ENCODE measurements around the gene DNASE1L2. TPM values are rescaled to one million over a fixed set of nuclear protein-coding genes. Genes with fewer than 3 reads are reported as not detected.

The DNASE1L2 gene
- total and polyA plus RNA-seq, 2 of the 8 experiments (the other 6 are each of a cell fraction or from before 2014, with no cell fraction given): 0.35 to 0.97 TPM

DNA sequence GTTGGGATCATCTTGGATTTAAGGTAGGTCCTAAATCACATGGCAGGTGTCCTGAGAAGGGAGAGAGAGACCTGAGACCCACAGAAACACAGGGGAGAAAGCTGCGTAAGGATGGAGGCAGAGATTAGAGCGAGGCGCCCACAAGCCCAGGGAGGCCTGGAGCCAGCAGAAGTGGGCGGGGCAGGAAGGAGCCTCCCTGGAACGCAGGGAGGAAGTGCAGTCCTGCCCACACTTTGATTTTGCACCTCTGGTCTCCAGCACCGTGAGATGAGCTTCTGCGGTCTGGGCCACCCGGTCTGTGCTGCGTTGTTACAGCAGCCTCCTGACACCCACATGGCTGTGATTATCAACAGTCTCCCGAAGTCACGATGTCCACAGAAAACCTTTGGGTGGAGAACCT lies 6.4 kb downstream of the DNASE1L2 start:
- Histone ChIP-seq H3K23me2 (ENCODE audit: low read depth, low read length) (peaks cover 4% of the 10 kb centered on the region; the same call in 1 of the 2 replicates), H2BK120ac (replicated peaks; ENCODE audit: low read depth, low read length) (no peak overlapping the region), H3K27ac (ENCODE audit: low read depth, low read length) (no peak overlapping the region), H2BK12ac (ENCODE audit: low read depth, low read length) (no peak overlapping the region), H3K23ac (ENCODE audit: insufficient read length) (no peak overlapping the region), H3K27me3 (replicated peaks in 1 of 4; ENCODE audit: control insufficient read depth in 3 of 4, extremely low read depth in 1 of 4, insufficient read depth in 3 of 4, low read length in 3 of 4) (peaks cover 0 to 7% (median 5%) of the 10 kb centered on the region in 4 experiments; a peak in 4 of 7 replicates), H4K8ac (ENCODE audit: extremely low read depth, insufficient read depth, low read length) (no peak overlapping the region), H3K4me1 (replicated peaks in 1 of 4; ENCODE audit: control insufficient read depth in 3 of 4, insufficient read depth in 4 of 4, low read length in 3 of 4) (peaks cover 0 to 9% (median 5%) of the 10 kb centered on the region in 4 experiments; a peak in 4 of 7 replicates), H3K56ac (replicated peaks; ENCODE audit: insufficient read length, low read depth, low read length) (no peak overlapping the region), H3K4me2 (ENCODE audit: insufficient read depth in 1 of 2, low read depth in 2 of 2, low read length in 2 of 2) (no peak overlapping the region), H4K5ac (ENCODE audit: insufficient read length, low read depth, low read length) (no peak overlapping the region), H4K20me1 (replicated peaks in 1 of 2; ENCODE audit: control insufficient read depth in 1 of 2, insufficient read depth in 2 of 2, low read length in 2 of 2) (peaks cover 4 to 20% of the 10 kb centered on the region in 2 experiments), H2AK5ac (ENCODE audit: low read depth, low read length) (no peak overlapping the region), H4K91ac (replicated peaks; ENCODE audit: insufficient read length, low read length) (no peak overlapping the region), H2BK20ac (ENCODE audit: low read length) (no peak overlapping the region), H3K79me1 (ENCODE audit: low read depth, low read length) (no peaks in the 10 kb centered on the region; the same call in 1 of the 2 replicates), H3K9me3 (ENCODE audit: insufficient read depth in 2 of 2, low read depth in 1 of 2, low read length in 1 of 2) (no peaks in the 10 kb centered on the region), H2BK15ac (ENCODE audit: low read length) (no peak overlapping the region), H3K9ac (replicated peaks in 1 of 4; ENCODE audit: extremely low read depth in 1 of 4, low read depth in 3 of 4, low read length in 3 of 4) (no peak overlapping the region), H3K79me2 (ENCODE audit: control insufficient read depth in 1 of 2, insufficient read depth in 2 of 2, low read length in 2 of 2) (no peaks in the 10 kb centered on the region), H3K4ac (replicated peaks; ENCODE audit: insufficient read length, low read depth, low read length) (no peak overlapping the region), H3K18ac (ENCODE audit: extremely low read depth, low read length) (no peak overlapping the region), H2BK5ac (ENCODE audit: low read depth, low read length) (no peak overlapping the region), H2AFZ (ENCODE audit: low read length) (no peak overlapping the region), H3K14ac (ENCODE audit: insufficient read length) (no peak overlapping the region), H3K36me3 (ENCODE audit: control insufficient read depth in 2 of 4, insufficient read depth in 4 of 4, low read length in 3 of 4) (peaks cover 18 to 41% (median 32%) of the 10 kb centered on the region in 4 experiments), H3K4me3 (ENCODE audit: extremely low read depth in 1 of 4, insufficient read depth in 2 of 4, low read depth in 3 of 4, low read length in 4 of 4) (no peak overlapping the region)
- ChIA-PET POLR2A (ENCODE audit: partially characterized antibody) (interaction anchor here (0.6 to 8.6 kb wide), 7 partner anchors 11 to 161 kb away, joined by 3 to 181 read pairs (median 3); partner anchors contain the start of genes ECI1 and TRAF7), CTCF (ENCODE audit: partially characterized antibody) (interaction anchor here (0.5 to 1.8 kb wide), 3 partner anchors 10 to 198 kb away, joined by 3 to 10 read pairs (median 3); no protein-coding TSS in a partner anchor)
- 94% methylated on average over 11 of the region's 11 CpGs; no CpG with 5 or more reads in 1 of the 2 experiments for WGBS, 2 experiments (ENCODE audit: extremely low coverage in 1 of 2, insufficient coverage in 1 of 2, insufficient read length in 1 of 2, insufficient replicate concordance in 2 of 2, low coverage in 1 of 2, low lambda C conversion rate in 2 of 2, missing lambda C conversion rate in 1 of 2)
- DNase-seq (ENCODE audit: low read depth in 1 of 2, low spot score in 2 of 2) (no peak), FAIRE-seq (no peak)
- TF ChIP-seq SP2 (IDR thresholded peaks at IDR 0.05; ENCODE audit: low read length) (no peak), NRF1 (IDR thresholded peaks at IDR 0.05; ENCODE audit: low read depth, low read length) (no peak), TBP (IDR thresholded peaks at IDR 0.05; ENCODE audit: low read depth, low read length) (no peak), CBX5 (IDR thresholded peaks at IDR 0.05; ENCODE audit: low read depth, low read length) (no peak), RAD21 (IDR thresholded peaks at IDR 0.05 in 1 of 2, conservative IDR thresholded peaks at IDR 0.05 in 1 of 2; ENCODE audit: low read depth in 2 of 2, low read length in 2 of 2) (no peak), SRF (IDR thresholded peaks at IDR 0.05; ENCODE audit: low read depth, low read length) (no peak), SIRT6 (IDR thresholded peaks at IDR 0.05; ENCODE audit: low read length) (no peak), EGR1 (IDR thresholded peaks at IDR 0.05; ENCODE audit: borderline replicate concordance, low read depth, low read length) (no peak), GTF2F1 (IDR thresholded peaks at IDR 0.05; ENCODE audit: borderline replicate concordance, low read depth, low read length) (no peak), CHD2 (IDR thresholded peaks at IDR 0.05; ENCODE audit: low read length) (no peak)
- TF ChIP-seq, protein P1, sequence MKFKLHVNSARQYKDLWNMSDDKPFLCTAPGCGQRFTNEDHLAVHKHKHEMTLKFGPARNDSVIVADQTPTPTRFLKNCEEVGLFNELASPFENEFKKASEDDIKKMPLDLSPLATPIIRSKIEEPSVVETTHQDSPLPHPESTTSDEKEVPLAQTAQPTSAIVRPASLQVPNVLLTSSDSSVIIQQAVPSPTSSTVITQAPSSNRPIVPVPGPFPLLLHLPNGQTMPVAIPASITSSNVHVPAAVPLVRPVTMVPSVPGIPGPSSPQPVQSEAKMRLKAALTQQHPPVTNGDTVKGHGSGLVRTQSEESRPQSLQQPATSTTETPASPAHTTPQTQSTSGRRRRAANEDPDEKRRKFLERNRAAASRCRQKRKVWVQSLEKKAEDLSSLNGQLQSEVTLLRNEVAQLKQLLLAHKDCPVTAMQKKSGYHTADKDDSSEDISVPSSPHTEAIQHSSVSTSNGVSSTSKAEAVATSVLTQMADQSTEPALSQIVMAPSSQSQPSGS (IDR thresholded peaks at IDR 0.05; ENCODE audit: low read length): no peak
- TF ChIP-seq, protein P2, sequence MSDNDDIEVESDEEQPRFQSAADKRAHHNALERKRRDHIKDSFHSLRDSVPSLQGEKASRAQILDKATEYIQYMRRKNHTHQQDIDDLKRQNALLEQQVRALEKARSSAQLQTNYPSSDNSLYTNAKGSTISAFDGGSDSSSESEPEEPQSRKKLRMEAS (IDR thresholded peaks at IDR 0.05): no peak

All from H1 (cell line).